ENCODE results near the gene GNPTG. TPM values are rescaled to one million over a fixed set of nuclear protein-coding genes. Genes with fewer than 3 reads are reported as not detected.

The GNPTG gene
- polyA plus RNA-seq, 3 donors: 32.2 to 67.4 (median 40.4) TPM

GRCh38 chr16:1398826-1399581 is 47.3 kb downstream of the GNPTG start:
- no peak overlapping the region for H3K27ac ChIP-seq (ENCODE audit: low read depth, low read length)
- 96 to 97% (median 96%) methylated on average over 29 to 38 of the region's 38 CpGs for WGBS, 3 donors

- WGBS, 3 donors: 86 to 92% (median 92%) methylated on average over 27 to 29 of the region's 29 CpGs
- H3K27ac ChIP-seq (ENCODE audit: low read depth, low read length): no peak overlapping the region
Measured at GRCh38 chr16:1401061-1401757, 49.5 kb downstream of the GNPTG start.

GRCh38 chr16:1401758-1402154 is 50.0 kb downstream of the GNPTG start:
- 89 to 95% (median 93%) methylated on average over 13 of the region's 13 CpGs for WGBS, 3 donors
- no peak overlapping the region for H3K27ac ChIP-seq (ENCODE audit: low read depth, low read length)

GRCh38 chr16:1403036-1403435 is 51.3 kb downstream of the GNPTG start:
- WGBS, 3 donors: 93 to 94% (median 93%) methylated on average over 22 of the region's 22 CpGs
- no peak overlapping the region for H3K27ac ChIP-seq (ENCODE audit: low read depth, low read length)

GRCh38 chr16:1403733-1404132 is 52.0 kb downstream of the GNPTG start:
- 90% methylated on average over 14 of the region's 14 CpGs for WGBS, 3 donors

GRCh38 chr16:1407753-1408152 is 56.0 kb downstream of the GNPTG start:
- no peak overlapping the region for H3K27ac ChIP-seq (ENCODE audit: low read depth, low read length)
- 19 to 34% (median 25%) methylated on average over 10 to 11 of the region's 11 CpGs for whole genome bisulfite sequencing, 3 donors

More at GRCh38 chr16:1403733-1404132, 52.0 kb downstream of the GNPTG start:
- H3K27ac ChIP-seq (ENCODE audit: low read depth, low read length): no peak overlapping the region

- 3 to 6% (median 6%) methylated on average over 37 to 42 of the region's 42 CpGs for WGBS, 3 donors
- no peak overlapping the region for H3K27ac ChIP-seq (ENCODE audit: low read depth, low read length)
Measured at GRCh38 chr16:1408171-1408837, 56.6 kb downstream of the GNPTG start.

- no peak overlapping the region for H3K27ac ChIP-seq (ENCODE audit: low read depth, low read length)
- 89 to 100% (median 91%) methylated on average over 2 of the region's 2 CpGs for WGBS, 3 donors
Measured at GRCh38 chr16:1412847-1413246, 61.1 kb downstream of the GNPTG start.

Other genes with a start within 250 kb of the GNPTG start
- 10 to 100 TPM in 1 of 3 donors, 1 to 10 TPM in 2; 2.9 to 11.9 (median 6.5) TPM for gene CACNA1H, start 198.8 kb upstream of the GNPTG start, polyA plus RNA-seq
- gene TPSG1, start 126.7 kb upstream of the GNPTG start, polyA plus RNA-seq: under 1 TPM; 0.10 to 0.45 (median 0.15) TPM
- 10 to 100 TPM in 2 of 3 donors, 1 to 10 TPM in 1; 8.0 to 26.3 (median 18.4) TPM for gene TPSB2, start 121.7 kb upstream of the GNPTG start, polyA plus RNA-seq
- 10 to 100 TPM in 2 of 3 donors, 1 to 10 TPM in 1; 6.6 to 22.0 (median 10.0) TPM for gene TPSAB1, start 111.2 kb upstream of the GNPTG start, polyA plus RNA-seq
- gene TPSD1, start 95.9 kb upstream of the GNPTG start, polyA plus RNA-seq: 1 to 10 TPM in 1 of 3 donors, under 1 TPM in 1, not detected in 1; 0.16 to 1.2 TPM
- gene UBE2I, start 42.3 kb upstream of the GNPTG start, polyA plus RNA-seq: 10 to 100 TPM; 33.1 to 65.3 (median 52.4) TPM
- gene BAIAP3, start 18.3 kb upstream of the GNPTG start, polyA plus RNA-seq: 10 to 100 TPM in 1 of 3 donors, 1 to 10 TPM in 2; 2.7 to 11.4 (median 6.2) TPM
- gene TSR3, start 53 bp upstream of the GNPTG start, polyA plus RNA-seq: 10 to 100 TPM; 42.0 to 69.2 (median 57.8) TPM
- gene UNKL, start 62.8 kb downstream of the GNPTG start, polyA plus RNA-seq: 10 to 100 TPM in 2 of 3 donors, 1 to 10 TPM in 1; 7.2 to 12.7 (median 11.3) TPM
- gene UQCC4, start 68.8 kb downstream of the GNPTG start, polyA plus RNA-seq: 10 to 100 TPM; 10.1 to 25.7 (median 16.8) TPM
- under 1 TPM in 1 of 3 donors, not detected in 2; 0.24 TPM for gene PERCC1, start 79.1 kb downstream of the GNPTG start, polyA plus RNA-seq
- under 1 TPM; 0.24 to 0.56 (median 0.55) TPM for gene CCDC154, start 92.6 kb downstream of the GNPTG start, polyA plus RNA-seq
- gene CLCN7, start 123.1 kb downstream of the GNPTG start, polyA plus RNA-seq: 10 to 100 TPM; 31.5 to 51.7 (median 33.9) TPM
- under 1 TPM in 1 of 3 donors, not detected in 2; 0.07 TPM for gene PTX4, start 137.0 kb downstream of the GNPTG start, polyA plus RNA-seq
- 10 to 100 TPM; 29.7 to 47.7 (median 39.2) TPM for gene TELO2, start 141.4 kb downstream of the GNPTG start, polyA plus RNA-seq
- gene TMEM204, start 181.7 kb downstream of the GNPTG start, polyA plus RNA-seq: 10 to 100 TPM; 15.1 to 48.6 (median 39.8) TPM

All from adipose tissue (tissue), 3 donors.